SU-DHL-6 (cell line): ENCODE data around the gene SLC10A1.

ENCODE experiments used
- EZH2phosphoT487 ChIP-seq: fragments of 200-600 bp; sonication (generic), shearing (Covaris generic); conservative IDR thresholded peaks from 2 replicates; pipeline ENCODE4 v1.6.1; 2018; ENCODE audit warnings: mild to moderate bottlenecking, antibody characterized with exemption, low read length, moderate library complexity, mixed read lengths
- TF ChIP-seq, protein P1 (sequence below): fragments of 200-600 bp; sonication (generic); IDR thresholded peaks from one replicate; pipeline ENCODE4 v1.5.1; 2017; ENCODE audit warnings: antibody characterized with exemption, mild to moderate bottlenecking, low read length, moderate library complexity; ENCODE audit not compliant: insufficient read depth, poor library complexity, severe bottlenecking

DNA sequence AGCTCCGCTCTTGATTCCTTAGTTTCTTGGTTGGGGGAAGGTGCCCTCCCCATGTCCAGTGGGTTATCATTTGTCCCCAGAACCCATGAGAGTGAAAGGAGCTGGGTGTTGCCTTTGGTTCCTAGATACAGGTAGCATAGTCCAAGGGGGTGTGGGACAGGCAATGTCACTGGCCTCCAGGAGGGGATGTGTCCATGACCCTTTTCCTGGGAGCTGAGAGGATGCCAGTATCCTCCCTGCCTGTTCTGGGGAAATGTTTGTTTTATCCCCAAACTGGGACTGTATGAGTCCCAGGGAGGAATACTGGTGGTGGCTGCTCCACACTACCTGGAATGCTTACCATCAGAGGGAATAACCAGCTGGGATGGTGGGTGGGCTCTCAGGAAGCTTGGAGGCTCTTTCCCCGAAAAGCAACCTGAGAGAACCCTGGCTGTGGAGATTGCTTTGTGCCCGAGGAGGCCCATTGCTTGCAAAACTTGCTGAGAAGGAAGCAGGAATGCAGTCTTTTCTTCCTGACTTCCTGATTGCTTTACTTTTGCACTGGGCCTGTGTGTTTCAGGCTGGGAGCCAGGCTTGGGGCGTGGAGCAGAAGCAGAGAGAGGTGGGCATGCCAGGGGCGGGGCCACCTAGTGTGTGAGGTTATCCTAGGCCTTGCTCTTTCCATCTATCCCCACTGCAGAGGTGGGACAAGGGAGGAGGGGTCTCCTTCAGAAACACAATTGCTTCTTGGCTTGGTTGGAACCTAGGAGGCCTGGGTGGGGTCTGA lies 715 bp upstream of the SLC10A1 start:
- TF ChIP-seq, protein P1, sequence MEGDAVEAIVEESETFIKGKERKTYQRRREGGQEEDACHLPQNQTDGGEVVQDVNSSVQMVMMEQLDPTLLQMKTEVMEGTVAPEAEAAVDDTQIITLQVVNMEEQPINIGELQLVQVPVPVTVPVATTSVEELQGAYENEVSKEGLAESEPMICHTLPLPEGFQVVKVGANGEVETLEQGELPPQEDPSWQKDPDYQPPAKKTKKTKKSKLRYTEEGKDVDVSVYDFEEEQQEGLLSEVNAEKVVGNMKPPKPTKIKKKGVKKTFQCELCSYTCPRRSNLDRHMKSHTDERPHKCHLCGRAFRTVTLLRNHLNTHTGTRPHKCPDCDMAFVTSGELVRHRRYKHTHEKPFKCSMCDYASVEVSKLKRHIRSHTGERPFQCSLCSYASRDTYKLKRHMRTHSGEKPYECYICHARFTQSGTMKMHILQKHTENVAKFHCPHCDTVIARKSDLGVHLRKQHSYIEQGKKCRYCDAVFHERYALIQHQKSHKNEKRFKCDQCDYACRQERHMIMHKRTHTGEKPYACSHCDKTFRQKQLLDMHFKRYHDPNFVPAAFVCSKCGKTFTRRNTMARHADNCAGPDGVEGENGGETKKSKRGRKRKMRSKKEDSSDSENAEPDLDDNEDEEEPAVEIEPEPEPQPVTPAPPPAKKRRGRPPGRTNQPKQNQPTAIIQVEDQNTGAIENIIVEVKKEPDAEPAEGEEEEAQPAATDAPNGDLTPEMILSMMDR, result no peak
- no peak for TF ChIP-seq EZH2phosphoT487
